ENCODE results near the gene SPDYC.

SPDYC gene

GRCh38 chr11:65204143-65204542 lies 34.1 kb downstream of the SPDYC start:
- H3K9me3 Mint-ChIP-seq: no peaks in the 10 kb centered on the region
- no peak overlapping the region for H3K27ac Mint-ChIP-seq
- H3K27me3 Mint-ChIP-seq (ENCODE audit: low read depth): no peaks in the 10 kb centered on the region
- no peak for TF ChIP-seq CTCF (IDR thresholded peaks at IDR 0.05; ENCODE audit: unreplicated experiment in 3 of 3)
- H3K36me3 Mint-ChIP-seq (ENCODE audit: low read depth): peaks cover 28% of the 10 kb centered on the region
- H3K4me1 Mint-ChIP-seq: no peaks in the 10 kb centered on the region
- H3K4me3 Mint-ChIP-seq: no peak overlapping the region

GRCh38 chr11:65204646-65205601 lies 34.9 kb downstream of the SPDYC start:
- Mint-ChIP-seq H3K27me3 (ENCODE audit: low read depth) (no peaks in the 10 kb centered on the region), H3K4me1 (no peaks in the 10 kb centered on the region), H3K36me3 (ENCODE audit: low read depth) (peaks cover 24% of the 10 kb centered on the region), H3K4me3 (no peak overlapping the region), H3K9me3 (no peaks in the 10 kb centered on the region), H3K27ac (no peak overlapping the region)
- peak; percentile 80 to 86 (median 84) for TF ChIP-seq CTCF (IDR thresholded peaks at IDR 0.05; ENCODE audit: unreplicated experiment in 3 of 3)

- Mint-ChIP-seq H3K9me3 (no peaks in the 10 kb centered on the region), H3K27ac (no peak overlapping the region), H3K36me3 (ENCODE audit: low read depth) (peaks cover 24% of the 10 kb centered on the region), H3K4me1 (no peaks in the 10 kb centered on the region), H3K4me3 (no peak overlapping the region), H3K27me3 (ENCODE audit: low read depth) (no peaks in the 10 kb centered on the region)
- TF ChIP-seq CTCF (IDR thresholded peaks at IDR 0.05; ENCODE audit: unreplicated experiment in 3 of 3): no peak
Measured at GRCh38 chr11:65205602-65205967, 35.6 kb downstream of the SPDYC start.

DNA sequence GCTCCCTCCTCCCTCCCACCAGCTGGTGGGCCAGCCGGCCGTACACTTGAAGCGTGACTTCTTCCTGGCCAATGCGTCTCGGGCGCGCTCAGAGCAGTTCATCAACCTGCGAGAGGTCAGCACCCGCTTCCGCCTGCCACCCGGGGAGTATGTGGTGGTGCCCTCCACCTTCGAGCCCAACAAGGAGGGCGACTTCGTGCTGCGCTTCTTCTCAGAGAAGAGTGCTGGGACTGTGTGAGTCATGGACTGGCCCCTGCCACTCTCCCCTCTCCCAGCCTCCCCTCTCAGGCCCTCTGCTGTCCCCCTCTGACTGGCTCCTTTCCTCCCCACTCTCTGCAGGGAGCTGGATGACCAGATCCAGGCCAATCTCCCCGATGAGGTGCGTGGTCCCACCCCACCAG lies 36.4 kb downstream of the SPDYC start:
- Mint-ChIP-seq H3K4me1 (no peaks in the 10 kb centered on the region), H3K27me3 (ENCODE audit: low read depth) (no peaks in the 10 kb centered on the region), H3K27ac (no peak overlapping the region), H3K9me3 (no peaks in the 10 kb centered on the region), H3K36me3 (ENCODE audit: low read depth) (peaks cover 24% of the 10 kb centered on the region), H3K4me3 (no peak overlapping the region)
- no peak for TF ChIP-seq CTCF (IDR thresholded peaks at IDR 0.05; ENCODE audit: unreplicated experiment in 3 of 3)

DNA sequence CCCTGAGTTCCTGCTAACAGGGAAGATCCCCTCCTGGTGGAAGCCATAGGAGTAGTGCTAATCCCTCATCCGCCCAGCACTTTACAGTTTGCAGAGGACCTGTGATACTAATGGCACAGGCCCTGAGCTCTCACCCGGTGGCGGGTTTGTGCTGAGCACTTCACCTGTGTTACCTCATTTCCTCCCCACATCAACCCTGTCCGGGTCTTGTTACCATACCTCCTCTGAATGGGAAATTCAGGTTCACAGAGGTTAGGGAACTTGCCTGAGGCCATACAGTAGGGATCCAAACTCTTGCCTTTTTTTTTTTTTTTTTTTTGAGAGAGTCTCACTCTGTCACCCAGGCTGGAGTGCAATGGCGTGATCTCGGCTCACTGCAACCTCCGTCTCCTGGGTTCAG lies 36.9 kb downstream of the SPDYC start:
- no peaks in the 10 kb centered on the region for H3K4me1 Mint-ChIP-seq
- H3K27me3 Mint-ChIP-seq (ENCODE audit: low read depth): no peaks in the 10 kb centered on the region
- H3K36me3 Mint-ChIP-seq (ENCODE audit: low read depth): peaks cover 24% of the 10 kb centered on the region
- H3K9me3 Mint-ChIP-seq: no peaks in the 10 kb centered on the region
- no peak for TF ChIP-seq CTCF (IDR thresholded peaks at IDR 0.05; ENCODE audit: unreplicated experiment in 3 of 3)
- H3K27ac Mint-ChIP-seq: no peak overlapping the region
- no peak overlapping the region for H3K4me3 Mint-ChIP-seq
